ENCODE data around the gene PVR.

Gene PVR

GRCh38 chr19:44648631-44649251 is 5.0 kb downstream of the PVR start:
- TF ChIP-seq REST (IDR thresholded peaks at IDR 0.05; ENCODE audit: insufficient replicate concordance, low read depth): no peak
- TF ChIP-seq POLR2AphosphoS5 (IDR thresholded peaks at IDR 0.05; ENCODE audit: low read depth): no peak
- TF ChIP-seq GABPA (IDR thresholded peaks at IDR 0.05; ENCODE audit: low read depth): no peak
- peak; percentile 28 for TF ChIP-seq SPI1 (IDR thresholded peaks at IDR 0.05; ENCODE audit: borderline replicate concordance, low read depth)
- no peak for TF ChIP-seq CTCF (IDR thresholded peaks at IDR 0.05; ENCODE audit: insufficient read depth, low read length)
- Histone ChIP-seq H3K27me3 (ENCODE audit: insufficient read depth, poor library complexity, severe bottlenecking) (no peaks in the 10 kb centered on the region), H3K4me3 (replicated peaks; ENCODE audit: insufficient read depth, low read length) (no peak overlapping the region), H3K27ac (replicated peaks) (no peak overlapping the region)
- DNase-seq (ENCODE audit: low read depth in 1 of 2, low spot score in 1 of 2): no peak

- Histone ChIP-seq H3K27me3 (ENCODE audit: insufficient read depth, poor library complexity, severe bottlenecking) (no peaks in the 10 kb centered on the region), H3K27ac (replicated peaks) (no peak overlapping the region), H3K4me3 (replicated peaks; ENCODE audit: insufficient read depth, low read length) (no peak overlapping the region)
- TF ChIP-seq REST (IDR thresholded peaks at IDR 0.05; ENCODE audit: insufficient replicate concordance, low read depth) (no peak), CTCF (IDR thresholded peaks at IDR 0.05; ENCODE audit: insufficient read depth, low read length) (no peak), POLR2AphosphoS5 (IDR thresholded peaks at IDR 0.05; ENCODE audit: low read depth) (no peak), SPI1 (IDR thresholded peaks at IDR 0.05; ENCODE audit: borderline replicate concordance, low read depth) (no peak), GABPA (IDR thresholded peaks at IDR 0.05; ENCODE audit: low read depth) (no peak)
- no peak for DNase-seq (ENCODE audit: low read depth in 1 of 2, low spot score in 1 of 2)
Measured at GRCh38 chr19:44649578-44650145, 6.0 kb downstream of the PVR start.

GRCh38 chr19:44653343-44653742 is 9.6 kb downstream of the PVR start:
- TF ChIP-seq POLR2AphosphoS5 (IDR thresholded peaks at IDR 0.05; ENCODE audit: low read depth) (no peak), CTCF (IDR thresholded peaks at IDR 0.05; ENCODE audit: insufficient read depth, low read length) (no peak), REST (IDR thresholded peaks at IDR 0.05; ENCODE audit: insufficient replicate concordance, low read depth) (no peak), GABPA (IDR thresholded peaks at IDR 0.05; ENCODE audit: low read depth) (no peak), SPI1 (IDR thresholded peaks at IDR 0.05; ENCODE audit: borderline replicate concordance, low read depth) (no peak)
- H3K27ac ChIP-seq (replicated peaks): no peak overlapping the region
- no peak for DNase-seq (ENCODE audit: low read depth in 1 of 2, low spot score in 1 of 2)

More at GRCh38 chr19:44653343-44653742, 9.6 kb downstream of the PVR start:
- Histone ChIP-seq H3K27me3 (ENCODE audit: insufficient read depth, poor library complexity, severe bottlenecking) (no peaks in the 10 kb centered on the region), H3K4me3 (replicated peaks; ENCODE audit: insufficient read depth, low read length) (no peak overlapping the region)
